ENCODE measurements around the gene GYG2. TPM values are rescaled to one million over a fixed set of nuclear protein-coding genes. Genes with fewer than 3 reads are reported as not detected.

GYG2 gene
- total RNA-seq, 1 donor from 2014 or later, result not detected

GRCh38 chrX:2931612-2932011, 102.9 kb downstream of the GYG2 start:
- Mint-ChIP-seq H3K27me3 (ENCODE audit: insufficient read depth) (no peaks in the 10 kb centered on the region), H3K4me1 (ENCODE audit: low read depth) (peaks cover 5% of the 10 kb centered on the region), H3K4me3 (no peak overlapping the region), H3K27ac (no peak overlapping the region), H3K36me3 (ENCODE audit: low read depth) (no peaks in the 10 kb centered on the region), H3K9me3 (no peaks in the 10 kb centered on the region)
- intact Hi-C loops (cut with micrococcal nuclease), result no loop called here
- no peak for DNase-seq (ENCODE audit: low spot score)

Other genes starting within 250 kb of the GYG2 start
- gene CD99, start 137.6 kb upstream of the GYG2 start, total RNA-seq, result 421 and 437 TPM in 2 replicates
- 0.65 TPM in 1 of 2 replicates, not detected in the other for gene XG, start 76.9 kb upstream of the GYG2 start, total RNA-seq
- 2.5 and 2.7 TPM in 2 replicates for gene ARSD, start 100.4 kb downstream of the GYG2 start, total RNA-seq
- gene ARSH, start 177.6 kb downstream of the GYG2 start, total RNA-seq, result not detected in 2 replicates
- not detected in 2 replicates for gene ARSF, start 212.5 kb downstream of the GYG2 start, total RNA-seq